Stimulated activated CD4-positive, alpha-beta T cell treated with anti-CD3 and anti-CD28 coated beads, Interleukin-4, amount 100 ng/mL, for 4 hours (primary cell): ENCODE measurements around the gene DNAJC1.
"Not testable (repeated sequence)": the region's sequence is repeated elsewhere in the genome, so short reads cannot be mapped to it uniquely, and the experiment has no call there.

Source experiments
- DNase-seq, 2 experiments: peaks; one replicate each; pipeline ENCODE4 v3.0.0-alpha.2; 2020

DNAJC1 gene

DNA sequence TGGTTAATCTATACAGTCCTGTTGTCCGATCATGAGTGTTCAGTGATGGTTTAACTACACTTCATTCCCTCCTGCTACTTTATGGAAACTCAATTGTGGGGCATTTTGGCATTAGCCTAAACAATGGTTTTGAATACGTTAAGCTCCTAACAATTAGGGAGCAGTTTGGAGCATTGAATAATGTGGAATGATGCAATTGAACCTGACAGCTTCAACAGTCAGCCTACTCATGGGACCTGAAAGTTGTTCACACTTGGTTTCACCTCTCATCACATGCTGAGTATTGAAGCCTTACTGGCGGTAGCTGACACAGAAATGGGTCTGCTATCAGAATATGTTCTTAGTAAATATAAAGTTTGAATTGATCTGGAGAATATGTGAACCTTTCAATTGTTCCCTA lies 283.4 kb downstream of the DNAJC1 start:
- no peak for DNase-seq

- no peak for DNase-seq
Measured at GRCh38 chr10:21719502-21719901, 284.0 kb downstream of the DNAJC1 start.

GRCh38 chr10:21717437-21718054 lies 286.0 kb downstream of the DNAJC1 start:
- DNase-seq: not testable (repeated sequence)

GRCh38 chr10:21715531-21716195 lies 287.9 kb downstream of the DNAJC1 start:
- no peak for DNase-seq

DNA sequence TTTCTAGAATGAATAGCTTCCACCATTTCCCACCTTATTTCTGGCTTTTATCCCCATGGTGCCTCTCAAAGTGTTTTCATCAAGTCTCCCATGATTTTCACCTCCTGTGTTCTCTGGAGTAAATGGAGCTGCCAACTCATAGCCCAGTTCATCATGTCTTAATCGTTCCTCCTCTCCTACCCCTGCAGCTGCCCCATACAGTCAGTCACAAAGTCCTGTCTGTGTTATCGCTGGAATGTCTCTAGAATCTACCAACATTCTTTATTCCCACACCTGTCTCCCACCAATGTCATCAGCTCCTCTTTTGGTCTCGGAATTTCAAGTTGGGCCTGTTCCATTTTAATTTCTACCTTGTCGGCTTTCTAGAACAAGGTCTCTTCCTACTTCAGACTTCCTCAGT lies 290.6 kb downstream of the DNAJC1 start:
- DNase-seq: no peak

GRCh38 chr10:21707498-21707897 lies 296.0 kb downstream of the DNAJC1 start:
- no peak for DNase-seq
